Stimulated activated CD4-positive, alpha-beta T cell treated with anti-CD3 and anti-CD28 coated beads, Interleukin-15, amount 100 ng/mL, for 1 hour (primary cell): ENCODE data around the gene CDH15.
"Not testable (repeated sequence)": the region's sequence is repeated elsewhere in the genome, so short reads cannot be mapped to it uniquely, and the experiment has no call there.

Experiments used
- DNase-seq, 2 donors: peaks; one replicate each; pipeline ENCODE4 v3.0.0-alpha.2; 2020; ENCODE audit warnings: low read depth in 1 of 2, low spot score in 1 of 2

The CDH15 gene

GRCh38 chr16:89224665-89225064 is 53.1 kb downstream of the CDH15 start:
- DNase-seq = no peak

- no peak for DNase-seq
Measured at GRCh38 chr16:89230255-89230654, 58.7 kb downstream of the CDH15 start.

- DNase-seq = no peak
Measured at GRCh38 chr16:89232107-89232506, 60.6 kb downstream of the CDH15 start.

GRCh38 chr16:89233678-89234490 is 62.3 kb downstream of the CDH15 start:
- DNase-seq = no peak

DNA sequence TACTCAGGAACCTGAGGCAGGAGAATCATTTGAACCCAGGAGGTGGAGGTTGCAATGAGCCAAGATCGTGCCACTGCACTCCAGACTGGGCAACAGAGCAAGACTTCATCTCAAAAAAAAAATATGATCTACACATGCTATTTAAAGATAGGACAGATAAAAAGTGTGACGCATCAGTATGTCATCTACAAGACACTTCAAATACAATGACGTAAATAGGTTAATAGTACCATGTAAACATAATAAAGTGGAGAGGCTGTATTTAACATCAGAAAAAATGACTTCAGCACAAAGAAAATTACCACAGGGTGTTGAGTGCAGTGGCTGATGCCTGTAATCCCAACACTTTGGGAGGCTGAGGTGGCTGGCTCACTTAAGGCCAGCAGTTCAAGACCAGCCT is 66.2 kb downstream of the CDH15 start:
- DNase-seq = no peak

DNA sequence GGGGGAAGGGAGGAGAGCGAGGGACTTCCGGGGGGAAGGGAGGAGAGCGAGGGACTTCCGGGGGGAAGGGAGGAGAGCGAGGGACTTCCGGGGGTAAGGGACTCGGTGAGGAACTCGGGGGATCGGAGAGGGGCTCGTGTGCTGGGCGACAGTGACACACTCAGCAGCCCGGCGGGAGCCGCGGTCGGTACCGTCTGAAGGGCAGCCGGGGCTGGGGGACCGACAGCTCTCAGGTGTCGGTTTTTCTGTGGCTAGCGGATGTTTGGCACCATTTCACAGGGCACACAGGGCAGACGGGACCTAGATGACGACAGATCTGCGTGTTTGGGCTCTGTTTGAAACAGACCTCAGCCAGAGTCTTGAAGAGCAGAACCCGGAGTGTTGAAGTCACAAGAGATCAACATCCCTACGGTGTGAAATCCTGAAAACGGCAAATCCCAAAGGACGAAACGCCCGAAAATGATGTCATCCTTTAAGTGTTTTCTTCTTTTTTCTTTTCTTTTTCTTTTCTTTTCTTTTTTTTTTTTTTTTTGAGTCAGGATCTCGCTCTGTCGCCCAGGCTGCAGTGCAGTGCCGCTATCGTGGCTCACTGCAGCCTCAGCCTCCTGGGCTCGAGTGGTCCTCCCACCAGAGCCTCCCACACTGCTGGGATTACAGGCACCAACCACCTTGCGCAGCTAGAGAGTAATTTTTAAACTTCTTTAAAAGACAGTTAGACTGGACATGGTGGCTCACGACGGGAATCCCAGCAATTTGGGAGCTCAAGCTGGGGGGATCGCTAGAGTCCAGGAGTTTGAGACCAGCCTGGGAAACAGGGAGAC is 69.8 kb downstream of the CDH15 start:
- peak; percentile 51 to 59 for DNase-seq

DNA sequence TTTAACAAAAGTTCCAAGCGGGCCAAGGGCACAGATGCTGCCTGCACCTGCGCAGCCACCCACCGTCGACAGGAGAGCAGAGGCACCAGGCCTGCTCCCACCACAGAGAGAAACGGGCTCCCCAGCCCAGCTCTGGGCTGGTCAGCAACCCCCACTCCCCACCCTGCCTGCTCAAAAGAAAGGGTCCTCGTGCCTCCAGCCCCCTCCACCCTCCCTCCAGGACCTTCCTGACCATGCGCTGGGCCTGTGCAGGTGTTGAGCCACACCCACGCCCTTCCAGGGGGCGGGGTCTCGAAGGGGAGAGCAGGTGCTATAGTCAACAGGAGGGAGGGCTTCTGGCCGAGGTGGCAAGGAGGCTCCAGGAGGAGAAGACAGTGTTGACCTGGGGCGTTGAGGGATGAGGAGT is 71.2 kb downstream of the CDH15 start:
- no peak for DNase-seq

DNA sequence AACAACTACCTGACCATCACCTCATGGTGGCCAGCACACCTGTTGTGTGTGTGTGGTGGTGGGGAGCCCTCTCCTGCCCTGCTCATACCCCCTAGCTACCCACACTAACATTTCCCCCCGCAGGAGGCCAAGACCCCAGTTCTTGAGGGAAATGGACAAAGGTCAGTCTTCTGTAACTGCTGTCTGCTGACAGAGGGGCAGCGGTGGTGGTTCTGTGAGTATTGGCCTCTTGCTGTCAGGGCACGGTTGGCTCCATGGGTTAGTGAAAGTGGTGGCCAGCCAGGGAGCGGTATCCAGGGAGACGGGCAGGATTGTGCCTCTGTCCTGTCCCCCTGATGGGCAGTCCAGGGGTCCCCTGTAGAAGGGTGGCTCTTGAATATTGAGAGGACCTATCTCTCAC is 72.1 kb downstream of the CDH15 start:
- DNase-seq = no peak

- DNase-seq = not testable (repeated sequence)
Measured at GRCh38 chr16:89244264-89244663, 72.7 kb downstream of the CDH15 start.

DNA sequence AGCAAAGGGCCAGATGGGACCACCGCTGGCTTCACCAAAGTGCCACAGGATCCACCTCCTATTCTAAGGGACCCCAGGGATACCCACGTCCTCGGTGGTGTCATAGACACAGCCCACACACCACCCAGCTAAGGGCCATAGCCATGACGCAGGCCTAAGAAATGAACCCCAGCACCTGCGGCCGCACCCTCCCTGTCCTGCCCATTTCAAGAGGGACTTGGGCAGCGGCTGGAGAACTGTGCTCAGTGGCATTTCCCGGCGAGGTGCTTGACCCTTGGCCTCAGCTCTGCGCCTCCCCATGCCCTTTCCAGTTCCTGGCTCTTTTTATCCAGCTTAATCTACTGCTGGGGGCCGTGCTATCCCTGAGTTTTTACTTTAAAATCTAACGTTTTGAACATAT is 73.2 kb downstream of the CDH15 start:
- DNase-seq = no peak
